Activated CD4-positive, alpha-beta T cell treated with anti-CD3 and anti-CD28 coated beads, Interleukin-2, amount 10 ng/mL, durations not matched to agents 24 days and 14 days (primary cell): ENCODE results near the gene GRIK4. TPM values are rescaled to one million over a fixed set of nuclear protein-coding genes. Genes with fewer than 3 reads are reported as not detected.

Source experiments
- DNase-seq: peaks from one replicate; pipeline ENCODE4 v3.0.0; 2022
- H3K27ac Mint-ChIP-seq: one replicate; pipeline ENCODE4 v1.8.0; 2022; ENCODE audit warnings: mild to moderate bottlenecking, mixed read lengths
- H3K27me3 Mint-ChIP-seq: one replicate; pipeline ENCODE4 v1.8.0; 2022; ENCODE audit warnings: mixed read lengths
- H3K36me3 Mint-ChIP-seq: one replicate; pipeline ENCODE4 v1.8.0; 2022; ENCODE audit warnings: low read depth, mild to moderate bottlenecking, mixed read lengths
- H3K4me1 Mint-ChIP-seq: one replicate; pipeline ENCODE4 v1.8.0; 2021; ENCODE audit warnings: mixed read lengths
- H3K4me3 Mint-ChIP-seq: one replicate; pipeline ENCODE4 v1.8.0; 2022; ENCODE audit warnings: mild to moderate bottlenecking, moderate library complexity, mixed read lengths
- H3K9me3 Mint-ChIP-seq: one replicate; pipeline ENCODE4 v1.8.0; 2021; ENCODE audit warnings: mixed read lengths
- intact Hi-C: fragments of 100-400 bp; cut with micrococcal nuclease; formaldehyde crosslinking; loops from one replicate; pipeline ENCODE4 v1.15.1; 2023
- total RNA-seq: library from RNA; stranded (reverse); gene quantifications from 2 replicates; pipeline ENCODE4 v1.2.3, GENCODE V29; 2022

GRIK4 gene
- total RNA-seq, 1 donor from 2014 or later = 0.09 TPM

- intact Hi-C loops = loop anchor here (5.0 kb wide), 1 partner anchor 132 kb away; no protein-coding TSS in a partner anchor
- Mint-ChIP-seq H3K4me1 (no peaks in the 10 kb centered on the region), H3K36me3 (no peaks in the 10 kb centered on the region), H3K4me3 (no peak overlapping the region), H3K27me3 (peaks cover 3% of the 10 kb centered on the region), H3K9me3 (no peaks in the 10 kb centered on the region), H3K27ac (no peak overlapping the region)
- no peak for DNase-seq
Observed at GRCh38 chr11:120634706-120635105, 123.2 kb downstream of the GRIK4 start.

GRCh38 chr11:120635136-120635810 is 123.7 kb downstream of the GRIK4 start:
- no peak overlapping the region for H3K4me3 Mint-ChIP-seq
- intact Hi-C loops = no loop called here
- H3K4me1 Mint-ChIP-seq = no peaks in the 10 kb centered on the region
- H3K36me3 Mint-ChIP-seq = no peaks in the 10 kb centered on the region
- no peaks in the 10 kb centered on the region for H3K9me3 Mint-ChIP-seq
- peaks cover 3% of the 10 kb centered on the region for H3K27me3 Mint-ChIP-seq
- H3K27ac Mint-ChIP-seq = no peak overlapping the region
- no peak for DNase-seq

GRCh38 chr11:120637131-120637530 is 125.6 kb downstream of the GRIK4 start:
- Mint-ChIP-seq H3K36me3 (no peaks in the 10 kb centered on the region), H3K4me1 (no peaks in the 10 kb centered on the region), H3K27me3 (peaks cover 3% of the 10 kb centered on the region), H3K9me3 (no peaks in the 10 kb centered on the region), H3K27ac (no peak overlapping the region), H3K4me3 (no peak overlapping the region)
- intact Hi-C loops = no loop called here
- no peak for DNase-seq

- H3K4me1 Mint-ChIP-seq = no peaks in the 10 kb centered on the region
- intact Hi-C loops = no loop called here
- peaks cover 5% of the 10 kb centered on the region for H3K27me3 Mint-ChIP-seq
- DNase-seq = no peak
- H3K9me3 Mint-ChIP-seq = no peaks in the 10 kb centered on the region
- H3K27ac Mint-ChIP-seq = no peak overlapping the region
- H3K36me3 Mint-ChIP-seq = no peaks in the 10 kb centered on the region
- no peak overlapping the region for H3K4me3 Mint-ChIP-seq
Observed at GRCh38 chr11:120642196-120642894, 130.8 kb downstream of the GRIK4 start.

GRCh38 chr11:120643284-120643683 is 131.7 kb downstream of the GRIK4 start:
- Mint-ChIP-seq H3K4me3 (no peak overlapping the region), H3K27ac (no peak overlapping the region), H3K36me3 (no peaks in the 10 kb centered on the region), H3K27me3 (peaks cover 5% of the 10 kb centered on the region), H3K9me3 (no peaks in the 10 kb centered on the region), H3K4me1 (no peaks in the 10 kb centered on the region)
- intact Hi-C loops = no loop called here
- DNase-seq = no peak

GRCh38 chr11:120645639-120646038 is 134.1 kb downstream of the GRIK4 start:
- H3K4me3 Mint-ChIP-seq = no peak overlapping the region
- H3K27ac Mint-ChIP-seq = no peak overlapping the region
- H3K9me3 Mint-ChIP-seq = no peaks in the 10 kb centered on the region
- H3K27me3 Mint-ChIP-seq = peaks cover 5% of the 10 kb centered on the region
- no peak for DNase-seq
- no peaks in the 10 kb centered on the region for H3K4me1 Mint-ChIP-seq
- intact Hi-C loops = no loop called here
- no peaks in the 10 kb centered on the region for H3K36me3 Mint-ChIP-seq

DNA sequence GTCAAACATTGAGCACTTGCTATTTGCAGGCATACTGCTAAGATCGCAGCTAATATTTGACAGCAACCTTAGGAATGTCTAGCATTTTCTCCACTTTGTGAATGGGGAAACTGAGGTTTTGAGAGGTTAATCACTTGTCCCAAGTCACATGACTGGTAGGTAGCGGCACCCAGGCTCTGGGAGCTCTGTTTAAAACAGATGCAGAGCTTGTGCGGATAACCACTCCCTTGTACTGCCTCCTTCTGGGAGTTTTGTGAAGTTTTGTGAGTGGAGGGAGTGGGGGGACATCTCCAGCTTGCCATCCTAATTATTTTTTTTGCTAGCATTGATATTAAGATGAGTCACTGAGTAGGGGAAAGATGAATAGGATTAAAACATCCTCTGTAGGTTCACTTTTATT is 134.7 kb downstream of the GRIK4 start:
- Mint-ChIP-seq H3K27me3 (peaks cover 5% of the 10 kb centered on the region), H3K4me1 (no peaks in the 10 kb centered on the region), H3K4me3 (no peak overlapping the region)

DNA sequence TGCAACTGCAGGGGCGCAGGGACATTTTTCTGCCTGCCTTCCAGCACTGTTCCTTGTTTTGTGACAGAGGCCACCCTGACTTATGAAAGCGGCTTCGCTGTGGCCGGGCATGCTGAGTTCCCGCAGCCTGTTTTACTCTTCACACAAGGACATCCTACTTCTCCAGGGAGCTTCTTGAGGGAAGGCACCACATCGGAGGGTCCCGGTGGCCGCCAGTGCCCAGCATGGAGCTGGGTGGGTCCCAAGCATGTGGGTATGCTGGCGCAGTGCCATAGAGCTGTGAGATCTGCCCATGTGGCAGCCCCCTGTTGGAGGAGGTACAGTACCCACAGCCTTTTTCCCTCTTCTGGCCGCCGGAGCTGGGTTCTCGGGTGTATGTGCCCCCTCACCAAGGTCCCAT is 136.1 kb downstream of the GRIK4 start:
- DNase-seq = no peak
- H3K4me1 Mint-ChIP-seq = no peaks in the 10 kb centered on the region
- H3K4me3 Mint-ChIP-seq = no peak overlapping the region
- H3K36me3 Mint-ChIP-seq = no peaks in the 10 kb centered on the region
- no peak overlapping the region for H3K27ac Mint-ChIP-seq
- peaks cover 5% of the 10 kb centered on the region for H3K27me3 Mint-ChIP-seq
- no peaks in the 10 kb centered on the region for H3K9me3 Mint-ChIP-seq
- intact Hi-C loops = no loop called here

More for the DNA sequence above, 134.7 kb downstream of the GRIK4 start:
- H3K36me3 Mint-ChIP-seq = no peaks in the 10 kb centered on the region
- no peak overlapping the region for H3K27ac Mint-ChIP-seq
- DNase-seq = no peak
- intact Hi-C loops = no loop called here
- H3K9me3 Mint-ChIP-seq = no peaks in the 10 kb centered on the region

DNA sequence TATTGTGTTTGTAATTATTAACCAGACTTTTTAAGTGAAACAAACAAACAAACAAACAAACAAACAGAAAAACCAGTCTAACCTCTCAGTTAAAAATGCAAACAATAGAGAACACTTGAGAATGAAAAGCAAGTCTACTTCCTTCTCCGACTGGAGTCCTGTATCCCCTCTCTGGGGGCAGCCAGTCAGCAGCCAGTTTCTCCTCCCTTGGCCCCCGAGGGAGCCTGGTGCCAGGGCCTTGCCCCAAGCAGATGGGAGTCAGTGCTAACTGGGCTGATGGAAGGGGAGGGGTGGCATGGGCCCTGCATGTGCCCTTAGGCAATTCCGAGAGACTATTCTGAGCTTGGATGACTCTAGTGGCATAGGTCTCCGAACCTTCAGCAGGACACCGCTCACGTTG is 137.2 kb downstream of the GRIK4 start:
- Mint-ChIP-seq H3K4me3 (no peak overlapping the region), H3K4me1 (no peaks in the 10 kb centered on the region), H3K9me3 (no peaks in the 10 kb centered on the region), H3K27me3 (peaks cover 5% of the 10 kb centered on the region), H3K27ac (no peak overlapping the region), H3K36me3 (no peaks in the 10 kb centered on the region)
- no peak for DNase-seq
- intact Hi-C loops = no loop called here

DNA sequence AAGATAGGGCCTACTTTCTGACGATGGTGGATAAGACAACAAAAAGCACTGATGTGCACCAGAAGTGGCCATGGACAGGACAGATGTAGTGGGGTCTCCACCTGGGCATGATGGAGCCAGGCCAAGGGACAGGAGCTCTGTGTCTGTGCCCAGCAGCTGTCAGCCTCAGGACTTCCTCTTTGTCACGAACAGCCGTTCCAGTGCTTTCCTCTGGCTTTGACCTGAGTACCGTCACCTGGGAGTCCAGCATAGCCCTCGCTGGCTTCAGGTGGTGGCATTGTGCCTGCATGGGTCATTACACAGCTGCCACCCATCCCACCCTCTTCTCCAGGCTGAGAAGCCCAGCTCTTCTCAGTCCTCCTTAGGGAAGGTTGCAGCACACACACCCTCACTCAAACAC is 137.8 kb downstream of the GRIK4 start:
- H3K27me3 Mint-ChIP-seq = peaks cover 5% of the 10 kb centered on the region
- no peak overlapping the region for H3K4me3 Mint-ChIP-seq
- intact Hi-C loops = no loop called here
- no peaks in the 10 kb centered on the region for H3K4me1 Mint-ChIP-seq
- H3K27ac Mint-ChIP-seq = no peak overlapping the region
- no peaks in the 10 kb centered on the region for H3K36me3 Mint-ChIP-seq
- H3K9me3 Mint-ChIP-seq = no peaks in the 10 kb centered on the region
- no peak for DNase-seq

DNA sequence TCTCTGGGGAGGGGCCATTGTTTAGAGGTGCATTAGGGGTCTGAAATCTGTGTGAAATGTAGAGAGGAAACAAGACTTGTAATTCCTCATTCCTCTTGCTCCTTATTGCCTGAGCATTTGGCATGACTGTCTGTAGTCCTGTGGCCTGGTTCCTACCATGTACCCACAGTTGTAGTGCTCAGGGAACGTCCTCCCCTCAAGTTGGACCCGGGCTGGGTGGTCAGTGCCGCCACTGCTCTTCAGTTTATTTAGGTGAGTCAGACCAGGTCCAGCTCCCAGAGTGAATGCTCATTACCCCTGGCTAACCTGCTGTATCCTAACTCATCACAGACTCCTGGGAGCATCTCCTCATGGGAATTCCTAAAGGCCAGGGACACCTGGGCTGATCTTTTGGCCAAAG is 139.8 kb downstream of the GRIK4 start:
- no peaks in the 10 kb centered on the region for H3K27me3 Mint-ChIP-seq
- H3K27ac Mint-ChIP-seq = no peak overlapping the region
- H3K4me3 Mint-ChIP-seq = no peak overlapping the region
- no peaks in the 10 kb centered on the region for H3K36me3 Mint-ChIP-seq
- H3K4me1 Mint-ChIP-seq = no peaks in the 10 kb centered on the region
- H3K9me3 Mint-ChIP-seq = no peaks in the 10 kb centered on the region
- no peak for DNase-seq
- intact Hi-C loops = no loop called here

DNA sequence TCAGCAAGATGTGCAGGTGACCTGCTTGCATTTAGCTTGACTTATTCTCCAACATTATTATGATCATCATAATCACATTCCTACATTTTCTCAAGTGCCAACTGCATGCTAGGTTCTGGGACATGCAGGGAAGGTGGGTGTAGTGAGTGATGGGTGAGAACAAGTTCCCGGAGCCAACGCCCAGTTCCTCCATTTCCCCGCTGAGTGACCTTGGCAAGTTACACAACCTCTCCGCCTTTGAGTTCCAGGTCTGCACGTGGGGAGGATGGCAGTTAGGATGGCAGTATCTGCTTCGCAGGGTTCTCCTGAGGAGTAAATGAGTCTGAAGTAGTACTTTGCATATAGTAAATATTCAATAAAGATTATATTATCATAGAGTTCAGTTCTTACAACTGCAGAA is 140.3 kb downstream of the GRIK4 start:
- no peak for DNase-seq

DNA sequence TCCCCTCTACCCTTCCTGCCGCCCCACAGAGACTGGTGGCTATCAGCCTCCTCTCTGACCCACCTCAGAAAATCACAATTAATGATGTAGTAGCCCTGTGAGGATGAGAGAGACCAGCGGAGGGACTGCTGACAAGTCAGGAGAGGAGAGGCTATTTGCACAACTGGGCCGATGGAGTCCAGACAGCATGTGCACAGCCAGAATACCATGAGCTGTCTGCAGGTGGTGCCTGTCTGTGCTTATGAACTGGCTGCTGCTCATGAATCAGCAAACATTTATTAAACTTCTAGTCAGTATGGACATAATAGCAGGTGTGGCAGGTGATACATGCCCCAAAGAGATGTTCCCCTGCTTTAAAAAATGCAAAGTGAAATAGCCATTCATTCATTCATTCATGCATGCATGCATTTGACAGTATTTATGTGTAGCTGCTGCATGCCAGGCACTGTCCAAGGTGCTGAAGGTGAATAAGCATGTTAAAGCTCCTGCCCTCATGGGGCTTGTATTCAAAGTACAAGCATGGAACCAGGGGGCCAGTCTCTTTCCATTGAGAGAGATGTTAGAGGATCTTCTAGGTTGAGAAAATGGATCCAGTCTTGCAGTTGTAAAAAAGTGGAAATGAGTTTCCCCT is 141.3 kb downstream of the GRIK4 start:
- Mint-ChIP-seq H3K27me3 (no peaks in the 10 kb centered on the region), H3K27ac (no peak overlapping the region), H3K4me1 (no peaks in the 10 kb centered on the region), H3K9me3 (no peaks in the 10 kb centered on the region), H3K4me3 (no peak overlapping the region), H3K36me3 (no peaks in the 10 kb centered on the region)
- DNase-seq = no peak
- intact Hi-C loops = no loop called here

More for the DNA sequence above, 140.3 kb downstream of the GRIK4 start:
- no peaks in the 10 kb centered on the region for H3K36me3 Mint-ChIP-seq
- H3K9me3 Mint-ChIP-seq = no peaks in the 10 kb centered on the region
- no peaks in the 10 kb centered on the region for H3K27me3 Mint-ChIP-seq
- H3K4me1 Mint-ChIP-seq = no peaks in the 10 kb centered on the region
- H3K4me3 Mint-ChIP-seq = no peak overlapping the region
- intact Hi-C loops = no loop called here
- no peak overlapping the region for H3K27ac Mint-ChIP-seq

DNA sequence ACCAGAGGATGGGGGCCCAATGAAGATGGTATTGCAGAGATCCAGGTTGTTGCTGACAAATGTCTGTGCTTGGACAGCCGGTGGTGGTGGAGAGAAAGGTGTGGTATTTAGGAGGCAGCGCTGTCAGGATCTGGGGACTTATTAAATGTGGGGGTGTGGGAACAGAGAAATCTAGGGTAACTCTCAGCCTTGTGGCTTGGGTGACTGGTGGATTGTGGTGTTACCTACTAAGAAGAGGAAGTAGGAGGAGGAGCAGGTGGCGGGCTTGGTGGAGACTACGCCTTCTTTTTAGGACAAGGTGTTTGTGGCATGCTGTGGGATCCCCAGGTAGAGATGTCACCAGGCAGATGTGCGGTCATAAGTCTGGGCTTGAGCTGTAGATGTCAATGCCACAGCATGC is 144.0 kb downstream of the GRIK4 start:
- H3K36me3 Mint-ChIP-seq = no peaks in the 10 kb centered on the region
- H3K9me3 Mint-ChIP-seq = no peaks in the 10 kb centered on the region
- no peak for DNase-seq
- no peak overlapping the region for H3K27ac Mint-ChIP-seq
- peaks cover 1% of the 10 kb centered on the region for H3K27me3 Mint-ChIP-seq
- no peaks in the 10 kb centered on the region for H3K4me1 Mint-ChIP-seq
- H3K4me3 Mint-ChIP-seq = no peak overlapping the region
- intact Hi-C loops = no loop called here
